Daoy (cell line): ENCODE data around the gene ADPRS. TPM values are rescaled to one million over a fixed set of nuclear protein-coding genes. Genes with fewer than 3 reads are reported as not detected.

ENCODE experiments used
- DNase-seq: peaks from one replicate; pipeline ENCODE4 v3.0.0-alpha.2; 2015; ENCODE audit warnings: low read depth
- total RNA-seq: library from RNA; depleted of rRNA; stranded (reverse); fragments of >200 nt; shearing (Covaris generic); gene quantifications from 2 replicates; pipeline ENCODE4 v1.2.3, GENCODE V29; 2014

ADPRS gene
- total RNA-seq, 1 experiment from 2014 or later = 118 TPM

- peak; percentile 95 for DNase-seq
Measured at GRCh38 chr1:36108314-36108713, 19.6 kb downstream of the ADPRS start.

- DNase-seq = peak; percentile 95
Measured at GRCh38 chr1:36109041-36109679, 20.5 kb downstream of the ADPRS start.

DNA sequence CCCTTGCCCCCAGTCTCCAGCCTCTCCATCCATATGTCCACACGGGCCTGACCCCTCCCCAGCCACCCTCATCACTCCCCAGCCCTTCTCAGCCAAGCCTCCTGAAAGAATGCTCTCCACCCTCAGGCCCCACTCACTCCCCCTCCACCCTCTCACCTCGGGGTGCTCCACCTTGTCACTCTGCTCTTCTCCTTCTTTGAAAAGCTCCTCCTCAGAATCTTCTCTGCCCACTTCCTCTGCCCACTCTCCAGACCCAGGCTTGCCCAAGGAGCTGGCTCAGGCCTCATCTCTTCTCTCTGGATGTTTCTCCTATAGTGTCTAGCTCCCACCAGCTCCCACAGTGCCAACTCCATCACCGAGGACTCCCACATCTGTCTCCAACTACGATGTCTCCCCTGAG lies 22.5 kb downstream of the ADPRS start:
- no peak for DNase-seq

DNA sequence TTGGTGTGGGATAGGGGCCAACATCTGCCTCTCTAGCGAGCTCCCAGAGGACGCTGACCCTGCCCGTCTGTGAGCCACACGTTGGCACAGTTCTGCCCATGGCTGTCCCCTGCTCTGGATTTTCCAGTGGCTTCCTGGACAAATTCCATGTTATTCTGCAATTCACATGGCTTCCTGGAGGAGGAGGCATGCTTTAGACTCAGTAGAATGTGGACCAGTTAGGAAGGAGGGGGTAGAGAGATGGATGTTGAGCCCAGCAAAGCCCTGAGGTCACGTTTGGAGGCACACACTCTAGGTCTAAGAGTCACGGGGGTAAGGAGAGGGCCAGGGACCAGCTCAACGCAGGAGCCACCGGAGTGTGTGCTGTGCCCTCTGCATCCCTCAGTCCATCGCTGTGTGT lies 24.1 kb downstream of the ADPRS start:
- DNase-seq = no peak

DNA sequence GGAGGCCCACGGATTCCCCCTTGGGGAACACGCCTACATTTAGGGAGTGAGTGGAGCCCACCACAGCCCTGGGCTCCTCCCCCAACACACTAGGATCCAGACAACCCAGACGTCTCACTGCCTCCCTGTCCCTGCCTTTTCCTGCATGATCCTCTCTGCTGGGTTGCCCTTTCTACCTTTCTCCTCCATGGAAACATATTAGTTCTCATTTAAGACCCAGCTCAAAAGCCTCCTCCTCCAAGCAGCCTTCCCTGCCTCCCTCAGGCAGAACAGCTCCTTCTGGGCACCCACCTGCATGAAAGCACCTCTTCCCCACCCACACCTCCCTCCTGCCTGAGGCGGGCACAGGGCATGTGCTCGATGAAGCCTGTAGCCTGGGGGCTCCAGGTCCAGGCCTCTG lies 25.7 kb downstream of the ADPRS start:
- DNase-seq = no peak

GRCh38 chr1:36115200-36115669 lies 26.5 kb downstream of the ADPRS start:
- DNase-seq = peak; percentile 81

- DNase-seq = peak; percentile 61
Measured at GRCh38 chr1:36115931-36116330, 27.2 kb downstream of the ADPRS start.

DNA sequence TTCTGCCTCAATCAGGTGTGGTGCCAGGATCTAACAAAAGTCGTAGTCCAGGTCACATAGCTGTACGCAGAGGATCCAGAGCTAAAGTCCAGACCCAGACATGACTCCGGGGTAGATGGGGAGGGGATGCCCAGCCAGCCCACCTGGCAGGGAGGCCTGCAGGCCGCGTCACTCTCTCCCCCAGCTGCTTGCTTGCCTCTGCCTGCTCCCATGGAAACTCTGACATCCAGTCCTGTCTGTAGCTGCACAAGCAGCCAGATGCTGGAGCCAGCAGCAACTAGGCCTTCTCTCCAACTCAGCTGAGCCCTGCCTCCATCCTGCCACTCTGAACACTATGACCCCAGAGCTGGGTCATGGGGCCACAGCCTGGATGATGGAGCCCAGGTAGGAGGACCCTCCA lies 28.2 kb downstream of the ADPRS start:
- no peak for DNase-seq

- no peak for DNase-seq
Measured at GRCh38 chr1:36118447-36119204, 29.9 kb downstream of the ADPRS start.

DNA sequence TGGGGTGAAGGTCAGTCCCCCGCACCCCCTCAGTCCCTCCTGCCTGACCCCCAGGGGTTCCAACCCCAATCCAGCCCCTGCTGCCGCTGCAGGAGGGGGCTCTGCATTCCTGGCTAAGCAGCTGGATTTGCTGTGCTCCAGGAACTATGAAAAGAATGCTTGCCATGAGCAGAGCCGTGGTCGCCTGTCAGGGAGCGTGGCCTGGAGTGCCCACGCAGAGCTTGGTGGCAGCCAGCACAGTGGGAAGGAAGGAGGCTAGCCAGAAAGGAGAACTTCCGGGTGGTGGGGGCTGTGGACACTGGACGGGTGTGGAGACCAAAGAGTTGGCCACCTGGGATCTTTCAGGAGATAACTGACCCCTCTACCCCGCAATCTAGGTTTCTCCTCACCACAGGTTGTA lies 30.8 kb downstream of the ADPRS start:
- no peak for DNase-seq

- no peak for DNase-seq
Measured at GRCh38 chr1:36122062-36123030, 33.7 kb downstream of the ADPRS start.

DNA sequence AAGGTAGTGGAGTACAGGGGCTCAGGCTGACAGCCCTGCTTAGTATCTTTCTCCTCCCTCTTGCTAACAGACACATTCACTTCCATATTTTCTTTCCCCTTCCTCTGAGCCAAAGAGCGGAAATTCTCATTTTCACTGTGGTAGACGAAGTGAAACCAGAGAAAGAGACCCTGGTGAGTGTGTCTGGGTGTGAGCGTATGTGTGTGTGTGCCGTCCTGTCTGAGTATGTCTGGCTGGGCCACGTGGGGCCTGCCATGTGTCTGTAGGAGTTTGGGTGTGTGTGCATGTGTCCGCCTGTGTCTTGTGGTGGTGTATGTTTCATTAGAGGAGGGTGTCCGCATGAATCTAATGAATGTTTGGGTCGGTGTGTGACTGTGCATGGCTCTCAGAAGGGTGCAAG lies 34.7 kb downstream of the ADPRS start:
- DNase-seq = peak; percentile 52

DNA sequence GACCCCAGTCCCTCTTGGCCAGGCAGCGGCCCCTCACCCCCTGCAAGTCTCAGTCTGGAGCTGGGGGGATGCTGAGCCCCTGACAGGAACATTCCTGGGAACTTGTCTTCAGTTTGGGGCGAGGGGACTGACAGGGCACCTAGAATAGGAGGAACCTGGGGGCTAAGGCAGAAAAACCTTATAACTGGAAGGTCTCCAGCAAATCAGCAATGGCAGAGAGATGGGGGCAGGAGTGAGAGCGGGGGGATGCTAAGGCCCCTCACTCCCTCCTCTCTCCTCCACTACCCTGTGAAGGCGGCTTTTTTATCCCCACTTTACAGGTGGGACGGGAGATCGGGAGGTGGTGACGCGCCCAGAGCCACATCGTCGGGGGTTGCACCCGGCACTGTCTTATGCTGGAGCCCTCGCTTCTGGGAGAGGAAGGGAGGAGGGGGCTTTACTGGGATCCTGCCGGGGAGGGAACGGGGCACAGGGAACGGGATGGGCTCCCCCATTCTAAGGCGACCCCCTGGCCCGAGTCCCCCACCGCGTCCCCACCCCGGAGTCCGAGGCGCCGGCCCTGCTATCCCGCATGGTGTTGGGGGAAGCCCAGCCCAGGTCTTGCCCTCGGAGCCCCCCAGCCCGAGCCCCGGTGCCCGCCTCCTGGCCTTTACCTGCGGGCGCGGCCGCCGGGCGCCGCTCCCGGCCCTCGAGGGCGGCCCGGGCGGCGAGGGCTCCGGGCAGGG lies 35.9 kb downstream of the ADPRS start:
- DNase-seq = no peak

DNA sequence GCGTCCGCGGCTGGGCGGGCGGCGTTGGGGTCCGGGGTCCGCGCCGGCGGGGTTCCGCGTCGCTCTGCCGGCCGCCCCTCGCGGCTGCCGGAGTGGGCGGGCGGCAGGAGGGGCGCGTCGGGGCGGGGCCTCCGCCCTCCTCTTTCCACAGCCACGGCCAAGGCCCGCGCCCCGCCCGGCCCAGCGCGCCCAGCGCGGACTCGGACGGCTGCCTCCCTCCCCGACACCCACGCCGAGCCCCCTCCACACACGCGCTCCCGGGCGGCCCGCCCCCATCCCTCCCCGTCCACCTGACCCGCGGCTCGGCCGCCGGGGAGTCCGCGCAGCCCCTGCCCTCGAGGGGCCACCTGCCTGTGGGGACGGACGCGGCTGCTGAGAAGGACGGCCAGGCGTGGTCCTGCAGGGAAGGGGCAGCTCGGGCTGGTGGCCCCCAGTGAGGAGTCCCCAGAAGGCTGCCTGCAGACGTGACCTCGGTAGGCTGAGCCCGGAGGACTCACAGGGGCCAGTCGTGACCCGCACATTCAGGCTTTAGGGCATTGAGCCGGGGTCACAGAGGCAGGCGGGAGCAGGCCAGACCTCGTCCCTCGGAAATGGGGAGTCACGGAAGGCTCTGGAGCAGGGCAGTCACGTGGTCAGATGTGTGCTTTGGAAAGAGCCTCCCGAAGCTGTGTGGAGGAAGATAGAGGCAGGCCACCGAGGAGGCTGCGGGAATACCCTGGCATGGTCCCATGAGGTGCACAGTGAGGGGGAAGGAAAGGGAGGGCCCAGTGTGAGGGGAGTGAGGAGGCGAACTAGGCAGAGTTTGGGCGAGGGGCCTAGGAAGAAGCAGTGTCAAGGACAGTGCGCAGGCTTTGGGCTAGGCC lies 36.7 kb downstream of the ADPRS start, which contains the start of gene COL8A2:
Gene COL8A2 (minus strand): TSS at position 94 of the 863 bp plus-strand sequence. CDS start 24,980 bp downstream, outside the sequence.
- DNase-seq = no peak

DNA sequence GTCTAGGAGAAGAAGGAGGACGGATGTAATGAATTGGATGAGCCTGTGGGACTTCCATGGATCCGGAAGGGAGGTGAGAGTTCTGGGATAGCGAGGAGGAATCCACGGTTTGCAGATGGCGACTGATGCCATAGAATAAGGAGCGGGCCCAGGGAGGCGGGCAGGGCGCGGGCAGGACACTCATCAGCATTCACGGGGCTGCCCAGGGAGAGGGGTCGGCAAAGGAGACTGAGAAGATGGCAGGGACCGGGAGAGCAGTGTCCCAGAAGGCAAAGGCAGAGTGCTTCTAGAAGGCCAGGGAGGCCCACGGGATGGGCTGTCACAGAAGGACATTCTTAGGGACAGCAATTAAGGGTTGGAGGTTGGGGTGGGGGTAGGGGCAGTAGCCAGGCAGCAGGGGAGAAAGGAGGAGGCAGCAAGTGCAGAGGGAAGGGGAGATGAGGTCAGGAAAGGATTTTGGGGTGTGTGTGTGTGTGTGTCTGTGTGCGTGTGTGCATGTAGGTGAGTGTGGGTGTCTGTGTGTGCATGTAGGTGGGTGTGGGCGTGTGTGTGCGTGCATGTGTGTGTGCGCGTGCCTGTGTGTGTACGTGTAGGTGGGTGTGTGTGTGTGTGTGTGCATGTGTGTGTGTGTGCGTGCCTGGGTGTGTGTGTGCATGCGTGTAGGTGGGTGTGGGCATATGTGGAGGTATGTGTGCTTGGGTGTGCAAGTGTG lies 37.5 kb downstream of the ADPRS start:
- DNase-seq = no peak

GRCh38 chr1:36126797-36127500 lies 38.3 kb downstream of the ADPRS start:
- DNase-seq = no peak

DNA sequence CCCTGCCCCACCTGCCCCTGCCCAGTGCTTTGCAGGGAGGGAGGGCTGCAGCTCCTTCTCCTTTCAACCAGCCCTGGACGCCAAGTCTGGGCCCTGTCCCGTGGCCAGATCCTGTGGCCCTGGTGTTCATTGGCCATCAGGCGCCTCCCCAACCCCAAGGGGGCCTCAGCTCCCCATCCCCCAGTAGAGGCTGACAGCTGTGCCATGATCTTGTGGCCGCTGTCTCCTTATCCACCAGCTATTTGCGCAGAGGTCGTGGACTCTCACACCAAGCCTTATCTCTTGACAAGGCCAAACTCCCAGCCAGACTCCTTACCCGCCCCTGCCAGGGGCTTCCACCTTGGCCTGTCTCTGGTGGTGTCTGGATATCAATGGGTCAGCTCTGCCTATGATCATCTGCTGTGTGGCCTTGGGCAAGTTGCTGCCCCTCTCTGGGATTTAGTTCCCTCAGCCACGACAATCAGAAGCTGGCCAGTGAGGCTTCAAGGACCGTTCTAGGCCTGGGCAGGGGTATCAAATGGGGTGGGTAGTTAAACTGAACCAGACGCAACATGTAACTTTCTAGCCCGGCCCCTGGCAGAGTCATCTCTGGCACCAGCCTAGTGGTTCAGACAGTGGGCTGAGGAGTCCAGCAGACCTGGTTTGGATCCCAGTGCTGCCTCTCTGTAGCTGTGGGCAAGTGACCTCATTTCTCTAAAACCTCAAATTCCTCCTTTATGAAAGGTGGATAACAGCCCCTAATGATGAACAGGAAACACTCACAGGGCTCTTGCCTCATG lies 39.6 kb downstream of the ADPRS start:
- peak; percentile 89 for DNase-seq

GRCh38 chr1:36128905-36129206 lies 40.2 kb downstream of the ADPRS start:
- no peak for DNase-seq
